OCI-LY3 (cell line): Measurements from ENCODE around the gene LTN1.

Source experiments
- H2AFZ ChIP-seq: fragments of 200-600, 300-600 bp; shearing (Covaris generic); 2 replicates; pipeline ENCODE4 v1.6.0; 2014; ENCODE audit warnings: antibody characterized with exemption, low read depth, low read length
- H3K27ac ChIP-seq: fragments of 200-600, 300-600 bp; sonication (generic); 2 replicates; pipeline ENCODE4 v1.5.1; 2014; ENCODE audit warnings: mild to moderate bottlenecking, low read length, moderate library complexity, mixed read lengths
- H3K27me3 ChIP-seq: fragments of 200-600, 300-600 bp; sonication (generic); 2 replicates; pipeline ENCODE4 v1.6.1; 2014; ENCODE audit warnings: low read depth, low read length, mixed read lengths
- H3K36me3 ChIP-seq: fragments of 200-600, 300-600 bp; sonication (generic); replicated peaks from 2 replicates; pipeline ENCODE3; 2014; ENCODE audit warnings: low read depth, low read length, mixed read lengths
- H3K4me1 ChIP-seq: fragments of 300-600, 200-600 bp; sonication (generic); 2 replicates; pipeline ENCODE4 v1.6.1; 2014; ENCODE audit warnings: low read length, mixed read lengths
- H3K4me2 ChIP-seq: fragments of 200-600, 300-600 bp; sonication (generic); 2 replicates; pipeline ENCODE4 v1.6.1; 2014; ENCODE audit warnings: low read length, mixed read lengths
- H3K4me3 ChIP-seq: fragments of 300-600, 200-600 bp; sonication (generic); 2 replicates; pipeline ENCODE4 v1.5.1; 2014; ENCODE audit warnings: antibody characterized with exemption, mild to moderate bottlenecking, low read length, moderate library complexity
- H3K79me2 ChIP-seq: fragments of 300-600, 200-600 bp; shearing (Covaris generic); 2 replicates; pipeline ENCODE4 v1.6.1; 2014; ENCODE audit warnings: mild to moderate bottlenecking, low read length, mixed read lengths
- H3K9ac ChIP-seq: fragments of 300-600, 200-600 bp; shearing (Covaris generic); 2 replicates; pipeline ENCODE4 v1.6.0; 2014; ENCODE audit warnings: mild to moderate bottlenecking, low read length, moderate library complexity
- H3K9me3 ChIP-seq: fragments of 200-600, 300-600 bp; shearing (Covaris generic); 2 replicates; pipeline ENCODE4 v1.6.1; 2014; ENCODE audit warnings: low read length, mixed read lengths; ENCODE audit not compliant: insufficient read depth
- H4K20me1 ChIP-seq: fragments of 200-600, 300-600 bp; sonication (generic); 2 replicates; pipeline ENCODE4 v1.6.1; 2016; ENCODE audit warnings: low read length, mixed read lengths; ENCODE audit not compliant: insufficient read depth
- CTCF ChIP-seq: fragments of 200-600, 300-600 bp; sonication (generic); IDR thresholded peaks from 2 replicates; pipeline ENCODE4 v1.5.1; 2014; ENCODE audit warnings: antibody characterized with exemption, low read length, low read depth
- EZH2phosphoT487 ChIP-seq: fragments of 200-600 bp; shearing (Covaris generic); IDR thresholded peaks from 2 replicates; pipeline ENCODE4 v1.6.1; 2018; ENCODE audit warnings: antibody characterized with exemption, mixed run types, low read depth

LTN1 gene

GRCh38 chr21:29030909-29031308, 38.2 kb upstream of the LTN1 start:
- no peak for TF ChIP-seq EZH2phosphoT487
- no peak for TF ChIP-seq CTCF
- peaks cover 22% of the 10 kb centered on the region for H3K36me3 ChIP-seq
- peaks cover 38% of the 10 kb centered on the region for H3K79me2 ChIP-seq
- no peaks in the 10 kb centered on the region for H4K20me1 ChIP-seq
- no peak overlapping the region for H3K9ac ChIP-seq
- no peak overlapping the region for H3K27ac ChIP-seq
- no peaks in the 10 kb centered on the region for H3K9me3 ChIP-seq
- no peak overlapping the region for H2AFZ ChIP-seq
- peaks cover 9% of the 10 kb centered on the region for H3K4me1 ChIP-seq
- H3K27me3 ChIP-seq, result no peaks in the 10 kb centered on the region
- no peak overlapping the region for H3K4me3 ChIP-seq
- H3K4me2 ChIP-seq, result no peak overlapping the region

- H3K27me3 ChIP-seq, result no peaks in the 10 kb centered on the region
- peaks cover 22% of the 10 kb centered on the region for H3K36me3 ChIP-seq
- TF ChIP-seq CTCF (no peak), EZH2phosphoT487 (no peak)
Measured at GRCh38 chr21:29029524-29029923, 36.8 kb upstream of the LTN1 start.

GRCh38 chr21:29025328-29025713, 32.6 kb upstream of the LTN1 start:
- peak overlapping the region; percentile 99 for H3K4me3 ChIP-seq
- H4K20me1 ChIP-seq, result no peaks in the 10 kb centered on the region
- peaks cover 7% of the 10 kb centered on the region; the same call in 1 of the 2 replicates for H3K4me1 ChIP-seq
- H3K9me3 ChIP-seq, result no peaks in the 10 kb centered on the region
- no peak for TF ChIP-seq CTCF
- TF ChIP-seq EZH2phosphoT487, result no peak
- H3K4me2 ChIP-seq, result peak overlapping the region; percentile 95
- H3K27ac ChIP-seq, result peak overlapping the region; percentile 87
- peaks cover 5% of the 10 kb centered on the region for H3K36me3 ChIP-seq
- peaks cover 51% of the 10 kb centered on the region for H3K79me2 ChIP-seq
- no peak overlapping the region for H2AFZ ChIP-seq
- H3K9ac ChIP-seq, result peak overlapping the region; percentile 90
- H3K27me3 ChIP-seq, result no peaks in the 10 kb centered on the region

More at GRCh38 chr21:29029524-29029923, 36.8 kb upstream of the LTN1 start:
- Histone ChIP-seq H3K4me2 (no peak overlapping the region), H3K27ac (no peak overlapping the region), H3K4me3 (no peak overlapping the region), H4K20me1 (no peaks in the 10 kb centered on the region), H3K79me2 (peaks cover 51% of the 10 kb centered on the region), H3K9ac (no peak overlapping the region), H3K4me1 (peaks cover 9% of the 10 kb centered on the region), H3K9me3 (no peaks in the 10 kb centered on the region), H2AFZ (no peak overlapping the region)

GRCh38 chr21:29024474-29025327, 32.0 kb upstream of the LTN1 start, which contains the start of gene USP16:
TSS of gene USP16 (plus strand) at chr21:29024668. CDS start at chr21:29027914, 3,246 bp downstream.
- Histone ChIP-seq H3K4me3 (peak within 1 kb of the TSS; percentile 99), H3K4me1 (peaks cover 10% of the 10 kb centered on the region; the same call in 1 of the 2 replicates), H3K27me3 (no peaks in the 10 kb centered on the region), H3K79me2 (peaks cover 52% of the 10 kb centered on the region), H3K36me3 (peaks cover 5% of the 10 kb centered on the region), H4K20me1 (no peaks in the 10 kb centered on the region), H2AFZ (peak within 1 kb of the TSS; percentile 87), H3K9me3 (no peaks in the 10 kb centered on the region), H3K4me2 (peak within 1 kb of the TSS; percentile 95), H3K9ac (peak within 1 kb of the TSS; percentile 90), H3K27ac (peak within 1 kb of the TSS; percentile 87)
- TF ChIP-seq CTCF (no peak), EZH2phosphoT487 (no peak)
